ENCODE data around the gene TUSC1. TPM values are rescaled to one million over a fixed set of nuclear protein-coding genes. Genes with fewer than 3 reads are reported as not detected.

Gene TUSC1
- total RNA-seq, 1 experiment from 2014 or later, result 4.4 TPM

DNA sequence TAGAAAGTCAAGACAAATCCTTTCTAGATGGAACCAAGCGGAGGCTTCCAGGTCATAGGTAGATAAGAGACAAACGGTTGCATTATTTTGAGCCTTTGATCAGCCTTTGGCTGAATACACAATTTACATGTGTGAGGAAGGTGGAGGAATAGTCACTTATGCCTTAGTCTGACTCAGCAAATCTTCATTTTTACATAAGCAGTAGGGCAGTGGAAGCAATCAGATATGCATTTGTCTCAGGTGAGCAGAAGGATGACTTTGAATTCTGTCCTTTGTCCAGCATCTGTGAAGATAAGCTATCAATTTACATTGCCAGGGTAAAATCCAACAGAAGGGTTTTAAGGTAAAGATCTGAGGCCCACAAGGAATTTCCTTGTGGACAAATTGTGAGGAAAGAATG, 23.8 kb downstream of the TUSC1 start:
- Histone ChIP-seq H3K9me3 (ENCODE audit: control insufficient read depth, insufficient read depth, low read depth, low read length) (no peaks in the 10 kb centered on the region), H3K4me3 (ENCODE audit: low read depth in 2 of 2, low read length in 2 of 2) (no peak overlapping the region), H3K4me1 (ENCODE audit: control insufficient read depth, insufficient read depth, low read length) (no peaks in the 10 kb centered on the region), H3K36me3 (ENCODE audit: control insufficient read depth, insufficient read depth, low read length) (no peaks in the 10 kb centered on the region), H3K27ac (ENCODE audit: low read length) (no peak overlapping the region), H3K27me3 (ENCODE audit: control insufficient read depth, insufficient read depth, low read length) (no peaks in the 10 kb centered on the region)
- DNase-seq (ENCODE audit: low read depth, low spot score) (no peak), ATAC-seq (no peak)
- no TSS peak for BruUV-seq (replicated peaks)
- in situ Hi-C loops (cut with HindIII; ENCODE audit: low pct_unique_long_range_greater_than_20kb, low sequenced_read_pairs), result no loop called here
- POLR2A ChIA-PET, result no interaction called here
- intact Hi-C loops (cut with micrococcal nuclease; ENCODE audit: unreplicated experiment), result no loop called here
- TF ChIP-seq POLR2AphosphoS5 (IDR thresholded peaks at IDR 0.05; ENCODE audit: low read depth, low read length) (no peak), TCF7L2 (IDR thresholded peaks at IDR 0.05; ENCODE audit: low read depth, low read length) (no peak), SIN3A (IDR thresholded peaks at IDR 0.05; ENCODE audit: borderline replicate concordance, insufficient read depth, low read depth, low read length) (no peak)
- TF ChIP-seq, protein P1, sequence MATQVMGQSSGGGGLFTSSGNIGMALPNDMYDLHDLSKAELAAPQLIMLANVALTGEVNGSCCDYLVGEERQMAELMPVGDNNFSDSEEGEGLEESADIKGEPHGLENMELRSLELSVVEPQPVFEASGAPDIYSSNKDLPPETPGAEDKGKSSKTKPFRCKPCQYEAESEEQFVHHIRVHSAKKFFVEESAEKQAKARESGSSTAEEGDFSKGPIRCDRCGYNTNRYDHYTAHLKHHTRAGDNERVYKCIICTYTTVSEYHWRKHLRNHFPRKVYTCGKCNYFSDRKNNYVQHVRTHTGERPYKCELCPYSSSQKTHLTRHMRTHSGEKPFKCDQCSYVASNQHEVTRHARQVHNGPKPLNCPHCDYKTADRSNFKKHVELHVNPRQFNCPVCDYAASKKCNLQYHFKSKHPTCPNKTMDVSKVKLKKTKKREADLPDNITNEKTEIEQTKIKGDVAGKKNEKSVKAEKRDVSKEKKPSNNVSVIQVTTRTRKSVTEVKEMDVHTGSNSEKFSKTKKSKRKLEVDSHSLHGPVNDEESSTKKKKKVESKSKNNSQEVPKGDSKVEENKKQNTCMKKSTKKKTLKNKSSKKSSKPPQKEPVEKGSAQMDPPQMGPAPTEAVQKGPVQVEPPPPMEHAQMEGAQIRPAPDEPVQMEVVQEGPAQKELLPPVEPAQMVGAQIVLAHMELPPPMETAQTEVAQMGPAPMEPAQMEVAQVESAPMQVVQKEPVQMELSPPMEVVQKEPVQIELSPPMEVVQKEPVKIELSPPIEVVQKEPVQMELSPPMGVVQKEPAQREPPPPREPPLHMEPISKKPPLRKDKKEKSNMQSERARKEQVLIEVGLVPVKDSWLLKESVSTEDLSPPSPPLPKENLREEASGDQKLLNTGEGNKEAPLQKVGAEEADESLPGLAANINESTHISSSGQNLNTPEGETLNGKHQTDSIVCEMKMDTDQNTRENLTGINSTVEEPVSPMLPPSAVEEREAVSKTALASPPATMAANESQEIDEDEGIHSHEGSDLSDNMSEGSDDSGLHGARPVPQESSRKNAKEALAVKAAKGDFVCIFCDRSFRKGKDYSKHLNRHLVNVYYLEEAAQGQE (IDR thresholded peaks at IDR 0.05; ENCODE audit: insufficient read depth in 1 of 2, low read depth in 2 of 2, low read length in 1 of 2), result no peak
- TF ChIP-seq, protein P2, sequence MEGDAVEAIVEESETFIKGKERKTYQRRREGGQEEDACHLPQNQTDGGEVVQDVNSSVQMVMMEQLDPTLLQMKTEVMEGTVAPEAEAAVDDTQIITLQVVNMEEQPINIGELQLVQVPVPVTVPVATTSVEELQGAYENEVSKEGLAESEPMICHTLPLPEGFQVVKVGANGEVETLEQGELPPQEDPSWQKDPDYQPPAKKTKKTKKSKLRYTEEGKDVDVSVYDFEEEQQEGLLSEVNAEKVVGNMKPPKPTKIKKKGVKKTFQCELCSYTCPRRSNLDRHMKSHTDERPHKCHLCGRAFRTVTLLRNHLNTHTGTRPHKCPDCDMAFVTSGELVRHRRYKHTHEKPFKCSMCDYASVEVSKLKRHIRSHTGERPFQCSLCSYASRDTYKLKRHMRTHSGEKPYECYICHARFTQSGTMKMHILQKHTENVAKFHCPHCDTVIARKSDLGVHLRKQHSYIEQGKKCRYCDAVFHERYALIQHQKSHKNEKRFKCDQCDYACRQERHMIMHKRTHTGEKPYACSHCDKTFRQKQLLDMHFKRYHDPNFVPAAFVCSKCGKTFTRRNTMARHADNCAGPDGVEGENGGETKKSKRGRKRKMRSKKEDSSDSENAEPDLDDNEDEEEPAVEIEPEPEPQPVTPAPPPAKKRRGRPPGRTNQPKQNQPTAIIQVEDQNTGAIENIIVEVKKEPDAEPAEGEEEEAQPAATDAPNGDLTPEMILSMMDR (IDR thresholded peaks at IDR 0.05), result no peak
- CTCF ChIA-PET, result no interaction called here

DNA sequence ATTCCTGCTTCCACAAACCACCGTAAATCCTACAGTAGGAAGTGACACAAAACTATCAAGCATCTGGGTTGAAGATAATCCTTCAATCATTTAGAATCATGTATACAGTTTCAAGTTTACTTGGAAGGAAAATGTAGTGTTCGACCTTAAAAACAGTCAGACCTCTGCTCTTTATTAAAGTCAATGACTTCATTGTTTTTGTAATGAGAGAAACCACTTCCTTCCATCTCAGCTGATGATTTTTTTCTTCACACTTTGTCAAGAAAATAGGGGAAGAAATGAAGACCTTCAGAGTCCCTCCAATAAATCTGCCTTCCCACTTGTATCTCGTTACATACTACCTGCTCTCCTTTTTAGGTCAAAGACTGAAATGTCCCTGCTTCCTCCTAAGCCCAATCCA, 30.1 kb downstream of the TUSC1 start:
- TF ChIP-seq TCF7L2 (IDR thresholded peaks at IDR 0.05; ENCODE audit: low read depth, low read length) (no peak), POLR2AphosphoS5 (IDR thresholded peaks at IDR 0.05; ENCODE audit: low read depth, low read length) (no peak), SIN3A (IDR thresholded peaks at IDR 0.05; ENCODE audit: borderline replicate concordance, insufficient read depth, low read depth, low read length) (no peak)
- TF ChIP-seq, protein P1 (IDR thresholded peaks at IDR 0.05; ENCODE audit: insufficient read depth in 1 of 2, low read depth in 2 of 2, low read length in 1 of 2), result no peak
- TF ChIP-seq, protein P2 (IDR thresholded peaks at IDR 0.05), result no peak
- BruUV-seq (replicated peaks), result no TSS peak
- Histone ChIP-seq H3K27me3 (ENCODE audit: control insufficient read depth, insufficient read depth, low read length) (no peaks in the 10 kb centered on the region), H3K27ac (ENCODE audit: low read length) (no peak overlapping the region), H3K4me1 (ENCODE audit: control insufficient read depth, insufficient read depth, low read length) (no peaks in the 10 kb centered on the region), H3K36me3 (ENCODE audit: control insufficient read depth, insufficient read depth, low read length) (no peaks in the 10 kb centered on the region), H3K4me3 (ENCODE audit: low read depth in 2 of 2, low read length in 2 of 2) (no peak overlapping the region), H3K9me3 (ENCODE audit: control insufficient read depth, insufficient read depth, low read depth, low read length) (no peaks in the 10 kb centered on the region)
- intact Hi-C loops (cut with micrococcal nuclease; ENCODE audit: unreplicated experiment), result no loop called here
- in situ Hi-C loops (cut with HindIII; ENCODE audit: low pct_unique_long_range_greater_than_20kb, low sequenced_read_pairs), result no loop called here
- ATAC-seq (no peak), DNase-seq (ENCODE audit: low read depth, low spot score) (no peak)
- ChIA-PET POLR2A (no interaction called here), CTCF (no interaction called here)

Measured in Panc1 (cell line).